ENCODE measurements around the gene EPHA4.

Gene EPHA4

DNA sequence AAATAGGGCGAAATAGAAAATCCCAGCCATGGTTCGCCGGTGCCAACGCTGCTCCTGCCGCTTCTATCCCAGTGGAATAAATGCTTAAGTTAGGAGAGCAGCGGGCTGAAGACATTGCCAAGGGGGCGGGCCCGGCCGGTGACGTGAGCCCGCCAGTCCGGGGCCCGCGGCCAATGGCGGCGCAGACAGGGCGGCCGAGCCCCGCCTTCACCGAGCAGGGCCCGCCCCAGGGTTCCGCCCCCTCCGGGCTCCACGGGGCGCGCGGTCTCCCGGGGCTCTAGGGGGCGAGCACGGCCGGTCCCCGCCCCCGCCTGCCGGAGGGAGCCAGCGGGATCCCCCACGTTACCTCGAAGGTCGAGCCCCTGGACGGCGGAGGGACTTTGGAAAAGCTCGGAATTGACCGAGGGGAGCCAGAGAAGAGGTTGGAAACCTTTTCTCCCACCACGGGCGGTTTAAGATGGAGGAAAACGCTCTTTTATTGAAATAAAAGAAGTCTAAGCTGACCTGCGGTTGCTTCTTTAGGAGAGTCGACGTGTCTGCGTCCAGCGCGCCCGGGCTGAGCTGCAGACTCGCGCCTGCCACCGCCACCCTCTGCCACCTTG lies at the start of gene EPHA4:
EPHA4 (minus strand) TSS at position 86 of the 602 bp plus-strand sequence; CDS start at position 30, 56 bp downstream.
- DNase-seq, result peak; percentile 93

DNA sequence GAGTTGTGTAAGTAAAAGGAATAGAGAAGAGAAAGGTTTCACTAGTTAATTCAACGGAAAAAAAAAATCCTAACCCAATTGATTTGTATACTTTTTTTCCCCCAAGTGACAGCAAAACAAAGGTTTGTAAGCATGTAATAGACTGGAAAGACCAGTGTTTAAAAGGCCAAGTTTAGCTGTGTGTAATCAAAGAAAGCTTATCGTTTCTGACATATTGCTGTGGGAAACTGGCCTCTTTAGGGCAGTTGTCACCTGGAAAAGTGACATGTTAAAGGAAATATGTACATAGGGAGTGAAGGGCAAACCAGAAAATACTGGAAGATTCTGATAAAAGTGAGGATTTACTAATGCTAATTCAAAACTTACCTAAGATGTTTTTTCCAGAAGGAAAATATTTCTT lies 45.9 kb upstream of the EPHA4 start:
- no peak for DNase-seq

DNA sequence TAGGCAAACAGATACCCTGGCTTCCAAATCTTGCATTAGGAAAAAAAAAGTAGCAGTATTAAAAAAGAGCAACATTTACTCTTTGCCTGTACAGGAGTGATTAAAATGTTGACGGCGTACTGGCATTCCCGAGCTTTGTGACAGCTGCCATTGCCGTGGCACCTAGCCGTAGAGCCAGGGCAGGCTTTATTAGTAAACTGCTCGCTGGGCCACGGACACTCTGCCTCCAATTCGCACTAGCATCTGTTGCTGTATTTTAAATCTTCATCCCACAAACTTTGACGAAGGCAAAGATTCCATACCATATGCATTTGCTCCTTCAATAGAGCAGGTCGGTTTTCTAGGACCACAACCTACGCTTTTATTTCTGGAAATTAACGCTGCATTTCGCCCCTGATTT lies 44.5 kb upstream of the EPHA4 start:
- no peak for DNase-seq

DNA sequence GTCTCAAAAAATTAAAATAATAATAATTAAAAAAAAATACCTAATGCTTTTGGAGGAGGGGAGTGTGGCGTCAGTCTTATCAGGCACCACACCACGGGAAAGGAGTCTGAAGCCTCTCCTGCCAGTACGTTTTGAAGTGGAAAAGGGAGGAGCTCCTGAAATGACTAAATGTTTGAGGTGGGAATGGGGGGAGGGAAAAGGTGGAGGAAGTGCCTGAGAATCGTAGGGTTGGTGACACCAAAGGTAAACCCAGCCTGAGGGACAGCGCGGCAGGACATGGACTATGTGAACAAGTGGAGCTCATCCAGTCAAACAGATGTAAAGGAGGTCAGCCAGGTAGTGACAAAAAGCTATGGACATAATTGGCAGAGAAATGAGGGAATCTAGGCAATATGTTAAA lies 42.2 kb upstream of the EPHA4 start:
- DNase-seq, result no peak

DNA sequence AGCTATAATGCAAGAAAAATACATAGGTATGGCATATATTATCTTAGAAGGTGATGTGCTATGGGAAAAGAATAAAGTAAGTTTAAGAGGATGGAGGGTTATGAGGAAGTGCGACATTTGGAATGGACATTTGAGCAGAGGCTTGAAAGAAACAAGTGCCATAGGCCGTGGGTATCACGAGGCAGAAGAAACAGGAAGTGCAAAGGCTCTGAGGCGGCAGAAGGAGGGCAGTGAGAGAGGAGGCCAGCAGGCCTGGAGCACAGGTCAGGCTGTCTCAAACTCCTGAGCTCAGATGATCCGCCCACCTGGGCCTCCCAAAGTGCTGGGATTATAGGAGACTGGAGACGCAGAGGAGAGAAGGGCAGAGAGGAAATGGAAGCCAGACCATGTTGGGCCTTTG lies 40.7 kb upstream of the EPHA4 start:
- DNase-seq, result no peak

DNA sequence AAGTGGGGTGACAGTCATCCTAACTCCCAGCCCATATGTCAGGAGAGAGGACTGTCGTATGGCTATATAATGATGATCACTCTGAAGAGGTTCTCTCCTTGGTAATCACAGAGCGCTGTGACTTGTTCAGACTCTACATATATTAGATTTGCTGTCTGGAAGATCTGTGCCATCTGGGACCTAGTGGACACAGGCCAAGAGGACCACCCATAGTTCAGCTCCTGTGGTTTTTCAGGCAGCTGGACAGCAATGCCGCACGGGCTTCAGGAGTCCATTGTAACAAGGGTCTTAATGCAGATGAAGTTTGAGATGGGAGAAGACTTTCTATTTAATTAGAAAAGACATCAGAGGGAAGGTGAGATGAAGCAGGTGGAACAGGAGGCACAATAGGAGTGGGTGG lies 40.1 kb upstream of the EPHA4 start:
- no peak for DNase-seq

DNA sequence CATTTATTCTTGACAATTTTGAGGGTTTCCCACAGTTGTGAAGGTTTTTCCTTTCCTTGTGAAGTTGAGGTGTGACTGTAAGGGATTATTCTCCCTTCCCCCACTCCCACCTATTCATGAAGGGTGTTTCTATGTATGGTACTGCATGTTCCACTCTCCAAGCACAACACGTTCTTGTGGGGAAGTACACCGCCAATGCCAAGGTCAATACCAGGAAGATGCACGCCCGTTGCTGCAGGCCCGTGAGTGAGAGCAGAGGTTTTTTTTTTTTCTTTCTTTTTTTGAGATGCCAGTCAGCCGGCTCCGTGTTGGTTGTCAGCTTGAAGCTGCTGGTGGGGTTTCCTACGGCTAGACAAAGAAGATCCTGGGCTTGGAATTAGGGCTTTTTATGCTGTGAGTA lies 38.6 kb upstream of the EPHA4 start:
- no peak for DNase-seq

DNA sequence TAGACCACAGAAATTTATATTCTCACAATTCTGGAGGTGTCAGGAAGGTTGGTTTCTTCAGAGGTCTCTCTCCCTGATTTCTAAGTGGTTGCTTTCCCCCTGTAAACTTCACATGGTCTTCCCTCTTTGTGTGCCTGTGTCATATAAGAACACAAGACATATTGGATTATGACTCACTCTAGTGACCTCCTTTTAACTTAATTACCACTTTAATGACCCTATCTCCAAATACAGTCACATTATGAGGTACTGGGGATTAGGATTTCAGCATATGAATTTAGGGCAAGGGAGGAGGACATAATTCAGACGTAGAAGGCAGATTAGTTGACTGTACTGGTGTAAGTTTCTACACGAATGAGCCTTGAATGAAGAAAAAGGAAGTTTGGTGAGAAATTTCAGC lies 38.2 kb upstream of the EPHA4 start:
- no peak for DNase-seq

DNA sequence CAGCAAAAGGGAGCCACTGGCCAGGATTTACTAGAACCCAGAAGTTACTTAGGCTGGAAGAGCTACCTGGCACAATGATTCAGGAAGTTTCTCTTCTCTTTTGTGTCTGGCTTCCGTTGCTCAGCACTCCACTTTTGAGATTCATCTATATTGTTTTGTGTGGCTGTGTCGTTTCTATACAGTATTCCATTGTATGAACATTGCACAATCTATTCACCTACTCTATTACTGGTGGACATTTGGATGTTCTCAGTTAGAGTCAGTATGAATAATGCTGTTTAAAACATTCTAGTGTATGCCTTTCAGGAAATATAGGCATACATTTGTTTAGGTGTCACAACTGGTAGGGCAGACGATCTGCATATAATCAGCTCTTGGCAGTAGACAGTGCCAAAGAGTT lies 36.3 kb upstream of the EPHA4 start:
- DNase-seq, result no peak

DNA sequence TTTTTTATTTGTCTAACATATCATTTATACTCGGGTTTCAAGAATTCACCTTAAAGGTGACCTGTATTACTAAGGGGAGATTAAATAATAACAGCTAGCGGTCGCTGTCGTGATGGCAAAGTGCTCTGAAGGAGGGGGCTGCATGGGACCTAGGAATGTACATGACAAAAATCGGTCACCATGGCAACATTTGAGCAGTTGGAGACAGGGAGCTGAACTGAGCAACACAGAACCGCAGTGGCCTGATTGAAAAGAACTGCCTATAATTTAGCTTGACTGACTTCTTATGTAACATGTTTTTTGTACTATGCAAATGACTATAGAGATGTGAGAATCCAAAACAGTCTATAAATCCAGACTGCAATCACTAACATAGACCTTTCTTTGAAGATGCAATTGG lies 34.3 kb upstream of the EPHA4 start:
- no peak for DNase-seq

DNA sequence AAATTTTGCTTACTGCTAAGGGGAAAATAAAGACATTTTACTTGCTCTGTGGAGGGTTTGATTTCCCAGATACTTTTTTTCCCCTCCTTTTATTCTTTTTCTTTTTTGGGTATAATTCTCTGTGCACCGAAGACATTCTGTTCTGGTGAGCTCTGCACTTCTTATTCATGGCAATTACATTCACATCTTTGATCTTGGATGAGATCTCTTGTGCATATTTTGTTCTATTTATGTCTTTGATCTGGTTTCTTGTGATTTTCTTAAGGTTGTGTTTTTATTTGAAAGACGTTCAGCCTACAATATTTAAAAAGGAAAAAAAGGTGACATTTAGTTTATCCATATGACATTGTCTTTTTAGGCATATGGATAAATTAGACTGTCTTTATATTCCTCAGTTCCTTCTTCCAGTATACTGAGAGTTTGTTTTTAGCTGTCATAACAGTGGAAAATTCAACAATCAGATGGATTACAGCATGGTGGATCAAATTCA lies 33.7 kb upstream of the EPHA4 start:
- DNase-seq, result no peak

DNA sequence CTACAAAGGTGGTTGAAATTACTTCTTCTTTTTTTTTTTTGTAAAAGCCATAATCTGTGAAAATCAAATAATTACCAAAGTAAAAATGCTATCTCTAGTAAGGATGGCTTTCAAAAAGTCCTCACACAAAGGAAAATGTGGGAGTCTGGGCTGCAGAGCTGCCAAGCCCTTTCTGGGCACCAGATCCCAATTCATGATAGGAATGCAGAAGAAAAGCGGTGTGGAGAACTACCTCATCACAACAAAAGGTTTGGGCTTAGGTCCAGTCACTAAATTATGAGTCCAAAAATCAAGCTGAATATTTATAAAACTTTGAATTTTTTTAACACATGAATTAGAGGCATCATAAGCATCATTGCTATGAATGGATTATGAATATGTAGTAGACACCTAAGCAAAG lies 30.8 kb upstream of the EPHA4 start:
- no peak for DNase-seq

DNA sequence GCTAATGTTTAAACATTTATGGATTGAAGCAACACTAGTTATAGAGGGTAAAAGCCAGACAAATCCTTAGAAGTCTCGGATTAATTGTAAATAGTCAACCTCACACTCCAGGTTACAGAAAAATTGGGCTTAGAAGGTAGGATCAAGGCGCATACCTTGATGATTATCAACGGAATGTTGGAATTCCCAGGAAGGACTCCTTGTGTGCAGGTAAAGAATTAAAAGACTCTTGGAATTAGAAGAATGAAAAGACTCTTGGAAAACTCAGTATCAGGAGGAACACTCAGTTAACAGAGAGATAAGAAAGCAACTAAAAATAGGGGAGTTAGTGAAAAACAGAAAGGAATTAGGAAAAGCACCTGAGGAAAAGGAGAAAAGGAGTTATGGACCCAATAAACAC lies 29.3 kb upstream of the EPHA4 start:
- no peak for DNase-seq

DNA sequence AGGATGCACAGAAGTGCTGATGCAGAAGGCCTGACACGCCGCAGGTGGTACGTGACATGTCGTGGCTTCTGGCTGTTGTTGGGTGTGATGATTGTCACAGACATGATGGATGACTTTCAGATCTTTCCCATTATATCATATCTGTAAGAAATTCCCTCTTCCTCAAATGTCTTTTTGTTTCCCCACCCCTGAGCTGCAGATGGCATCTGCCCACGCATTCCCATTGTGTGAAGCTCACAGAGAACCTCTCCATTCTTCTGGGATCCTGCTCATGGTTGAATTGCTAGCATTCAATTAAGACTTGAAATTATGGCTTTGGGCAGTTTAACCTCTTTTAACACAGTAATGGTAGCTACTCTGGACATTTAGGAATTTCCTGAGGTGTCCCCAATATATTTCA lies 28.3 kb upstream of the EPHA4 start:
- DNase-seq, result no peak

DNA sequence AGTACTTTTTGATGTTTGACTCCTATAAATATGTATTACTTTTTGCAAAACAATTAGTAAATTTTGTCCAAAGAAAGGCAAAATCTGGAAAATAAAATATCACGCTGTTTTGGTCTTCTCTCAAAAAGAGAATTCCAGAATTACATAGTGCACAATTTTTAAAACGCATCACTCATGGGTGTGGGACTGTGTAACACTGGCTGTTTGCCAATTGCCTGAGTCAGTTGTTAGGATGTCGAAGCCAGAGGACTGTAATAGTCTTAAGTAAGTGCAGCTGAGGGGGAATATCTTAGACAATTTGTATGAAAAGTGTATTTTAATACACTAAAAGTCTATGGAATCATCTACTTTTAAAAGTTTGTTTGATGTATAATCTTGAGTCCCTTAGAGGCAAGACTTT lies 24.1 kb upstream of the EPHA4 start:
- no peak for DNase-seq

DNA sequence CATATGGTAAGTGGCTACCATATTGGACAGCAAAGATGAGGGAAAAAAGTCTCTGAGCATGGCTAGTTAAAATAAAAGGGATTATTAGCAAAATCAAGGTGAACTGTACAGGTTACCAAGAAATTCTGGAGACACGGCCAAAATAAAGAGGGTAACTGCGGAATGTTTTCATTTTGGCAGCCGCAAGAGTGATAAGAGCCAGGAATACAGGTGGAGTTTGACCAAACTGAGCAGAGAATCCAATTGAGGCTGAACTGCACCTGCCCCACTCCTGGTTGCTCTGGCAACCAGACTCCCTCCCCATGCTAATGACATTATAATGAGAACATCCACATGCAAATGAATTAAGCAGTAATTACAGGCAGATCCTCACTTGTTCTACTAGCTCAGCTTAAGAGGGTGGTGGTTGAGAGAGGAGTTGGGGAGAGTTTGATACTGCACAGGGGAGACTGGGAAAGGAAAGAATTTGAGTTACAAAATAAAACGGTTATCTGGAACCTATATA lies 18.8 kb upstream of the EPHA4 start:
- no peak for DNase-seq

DNA sequence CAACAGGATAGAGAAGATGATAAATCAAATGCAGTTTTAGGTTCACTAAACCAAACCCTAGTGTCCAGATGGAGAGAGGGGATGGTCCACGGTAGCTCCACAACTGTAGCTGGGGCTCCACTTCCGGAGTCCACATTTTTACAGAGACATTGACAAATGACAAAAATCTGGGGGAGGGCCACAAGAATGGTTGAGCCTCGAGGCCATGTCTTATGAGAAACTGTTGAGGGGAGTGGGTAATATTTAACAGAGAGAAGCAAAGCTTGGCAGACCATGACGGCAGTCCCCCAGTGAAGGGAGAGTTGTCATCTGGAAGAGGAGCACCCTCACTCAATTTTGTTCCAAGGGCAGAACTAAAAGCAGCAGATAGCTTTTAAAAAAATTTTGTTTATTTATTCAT lies 17.6 kb upstream of the EPHA4 start:
- DNase-seq, result no peak

DNA sequence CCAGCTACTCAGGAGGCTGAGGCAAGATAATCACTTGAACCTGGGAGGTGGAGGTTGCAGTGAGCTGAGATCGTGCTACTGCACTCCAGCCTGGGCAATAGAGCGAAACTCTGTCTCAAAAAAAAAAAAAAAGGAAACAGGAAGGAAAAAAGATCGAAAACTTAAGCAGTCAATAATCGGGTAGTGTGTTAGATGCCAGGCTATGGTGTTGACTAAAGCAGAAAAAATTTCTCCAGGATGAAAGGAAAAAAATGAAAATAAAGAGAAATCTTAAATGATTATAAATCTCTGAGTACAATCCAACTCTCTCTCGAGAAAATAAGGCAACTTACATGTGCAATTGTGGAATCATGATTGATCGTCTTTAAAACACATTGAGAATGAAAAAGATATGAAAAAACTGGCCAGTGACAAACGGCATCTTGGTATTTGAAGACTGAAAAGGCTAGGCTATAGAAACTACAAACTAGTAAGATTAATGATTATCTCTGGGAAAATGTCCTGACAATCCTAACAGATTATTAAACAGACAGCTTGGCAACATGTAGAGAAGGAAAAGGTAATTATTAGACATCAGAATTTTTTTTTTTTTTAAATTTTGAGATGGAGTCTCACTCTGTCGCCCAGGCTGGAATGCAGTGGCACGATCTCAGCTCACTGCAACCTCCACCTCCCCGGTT lies 16.3 kb upstream of the EPHA4 start:
- no peak for DNase-seq

DNA sequence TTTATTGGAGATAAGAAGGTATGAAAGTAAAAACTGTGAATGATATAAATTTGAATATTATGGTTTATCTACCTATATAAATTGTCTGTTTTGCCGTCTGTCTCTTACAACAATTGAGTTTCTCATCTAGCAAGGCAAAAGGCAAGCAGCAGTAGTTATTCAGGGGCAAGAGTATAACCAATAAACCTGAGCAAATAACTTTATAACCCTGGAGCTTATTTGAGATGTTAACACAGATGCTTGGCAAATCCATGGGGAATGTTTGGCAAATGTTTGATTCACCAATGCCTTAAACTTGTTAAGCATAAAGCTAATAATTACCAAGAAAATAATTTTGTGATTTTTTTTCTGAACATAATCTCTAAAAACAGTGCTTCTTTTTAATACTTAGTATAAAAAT lies 9.9 kb upstream of the EPHA4 start:
- no peak for DNase-seq

DNA sequence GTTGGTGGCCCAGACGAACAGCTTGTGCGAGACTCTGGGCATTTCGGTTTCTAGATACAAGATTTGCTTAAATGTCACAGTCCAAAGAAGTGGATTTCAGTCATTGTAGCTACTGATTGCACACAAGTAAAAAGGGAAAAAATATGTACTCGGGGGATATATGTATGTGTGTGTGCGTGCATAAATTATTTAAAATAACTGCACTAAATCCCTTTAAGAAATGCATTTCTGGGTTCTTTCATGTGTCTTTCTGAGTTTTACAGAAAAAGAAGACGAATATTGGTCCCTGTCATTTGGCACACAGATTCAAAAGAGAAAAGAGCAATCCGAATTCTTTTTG lies 2.1 kb upstream of the EPHA4 start:
- peak; percentile 51 for DNase-seq

DNA sequence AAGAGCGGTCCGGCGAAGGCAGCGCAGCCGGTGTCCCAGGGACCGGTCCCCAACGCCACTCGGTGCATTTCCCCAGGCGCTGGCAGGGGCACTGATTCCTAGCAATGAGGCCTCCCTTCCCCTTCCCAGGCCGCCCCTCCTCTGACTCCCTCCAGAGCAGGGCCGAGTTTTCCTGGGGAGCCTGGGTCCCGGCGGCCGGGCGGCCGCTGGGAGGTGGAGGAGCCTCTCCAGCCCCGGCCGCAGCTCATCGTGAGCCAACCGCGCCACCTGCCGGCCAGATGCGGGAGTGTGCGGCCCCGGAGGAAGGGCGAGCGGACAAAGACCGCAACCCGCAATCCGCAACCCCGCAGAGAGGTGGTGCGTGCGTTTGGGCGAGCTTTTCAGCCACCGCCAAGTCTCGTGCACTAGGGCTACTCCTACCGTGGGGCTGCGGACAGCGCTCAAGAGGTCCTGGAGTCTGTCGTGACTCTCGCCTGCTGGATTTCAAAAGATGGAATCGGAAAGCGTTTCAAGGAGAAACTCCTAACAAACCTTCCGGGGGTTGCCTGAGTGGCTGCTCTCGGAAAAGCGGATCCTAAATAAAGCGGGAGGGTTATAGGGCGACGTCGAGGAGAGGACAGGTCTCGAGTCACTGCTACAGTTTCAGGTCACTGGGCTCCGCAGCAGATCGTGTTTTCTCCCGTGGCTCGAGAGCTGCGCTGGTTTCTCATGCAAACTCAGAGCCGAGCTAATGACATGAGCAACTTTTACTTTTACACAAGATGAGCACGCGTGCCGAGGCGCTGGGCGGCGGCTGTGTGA lies 1.5 kb upstream of the EPHA4 start:
- peak; percentile 81 for DNase-seq

DNA sequence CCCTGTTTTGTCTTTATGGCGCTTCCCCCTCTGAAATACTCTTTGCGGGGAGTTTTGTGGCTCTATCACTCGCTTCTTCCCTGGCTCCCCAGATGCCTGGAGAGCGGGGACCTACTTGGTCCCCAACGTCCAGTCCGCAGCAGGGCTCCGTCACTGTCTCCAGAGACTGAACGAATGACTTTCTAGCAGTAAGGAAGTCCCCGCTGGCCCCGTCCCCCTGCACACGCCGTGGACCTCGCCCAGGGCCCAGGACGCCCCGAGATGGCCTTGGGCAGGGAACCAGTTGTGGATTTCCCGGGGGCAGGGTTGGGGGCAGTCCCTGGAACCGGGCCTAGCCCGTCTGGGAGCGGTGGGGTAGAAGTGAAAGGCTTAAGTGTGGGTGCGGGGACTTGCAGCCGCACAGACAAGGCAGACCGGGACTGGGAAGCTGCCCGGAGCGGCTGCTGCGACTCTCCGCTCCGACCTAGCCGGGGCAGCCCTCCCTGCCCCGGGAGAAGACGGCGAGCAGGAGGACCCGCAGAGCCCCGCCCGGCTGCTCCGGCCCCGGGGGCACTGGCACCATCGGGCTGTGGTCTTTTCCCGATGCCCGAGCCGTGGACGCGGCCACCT lies 821 bp upstream of the EPHA4 start:
- peak; percentile 59 for DNase-seq

DNA sequence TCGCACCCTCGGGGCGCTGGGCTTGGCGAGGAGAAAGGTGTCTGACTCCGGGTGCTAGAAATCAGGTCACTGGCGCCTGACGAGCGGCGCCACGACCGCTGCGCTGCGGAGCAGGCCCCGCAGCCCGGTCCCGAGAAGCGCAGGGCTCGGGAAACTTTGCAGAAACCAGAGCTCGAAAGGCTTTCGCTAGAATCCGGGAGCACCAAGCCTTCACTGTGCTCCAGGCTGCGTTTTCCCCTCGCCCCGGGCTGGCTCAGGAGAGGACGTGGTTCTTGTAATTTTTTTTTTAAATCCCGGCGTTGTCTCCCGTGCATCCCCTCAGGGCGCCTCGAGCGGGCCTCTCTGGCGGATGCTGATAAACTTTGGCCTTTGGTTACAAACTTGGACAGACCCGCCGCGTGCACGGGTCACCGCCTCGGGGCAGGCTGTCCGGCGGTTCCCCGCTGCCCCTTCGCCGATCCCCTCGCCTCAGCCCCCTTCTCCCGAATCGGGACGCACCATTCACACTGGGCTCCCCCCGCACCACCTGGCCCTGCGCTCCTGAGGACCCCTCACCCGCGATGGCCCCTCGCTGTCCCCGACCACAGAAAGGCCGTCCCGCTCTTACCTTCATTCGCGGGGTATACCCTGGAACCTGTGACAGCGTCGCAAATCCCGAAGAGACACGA lies 419 bp downstream of the EPHA4 start:
- DNase-seq, result peak; percentile 46

Measured in NCI-H2171 treated with DMSO at 0.1 percent for 48 hours (cell line).